Hepatocyte (in vitro differentiated cells): ENCODE measurements around the gene CDH12.

Experiments used
- EZH2phosphoT487 ChIP-seq: fragments of 200-600 bp; sonication (generic); IDR thresholded peaks from one replicate; pipeline ENCODE4 v1.6.1; 2018; ENCODE audit warnings: antibody characterized with exemption, mild to moderate bottlenecking, low read depth, moderate library complexity; ENCODE audit not compliant: unreplicated experiment, severe bottlenecking
- TF ChIP-seq, protein P1 (sequence below): fragments of 200-600 bp; sonication (generic); IDR thresholded peaks from 2 replicates; pipeline ENCODE4 v1.5.1; 2016; ENCODE audit warnings: antibody characterized with exemption, mild to moderate bottlenecking; ENCODE audit not compliant: poor library complexity

DNA sequence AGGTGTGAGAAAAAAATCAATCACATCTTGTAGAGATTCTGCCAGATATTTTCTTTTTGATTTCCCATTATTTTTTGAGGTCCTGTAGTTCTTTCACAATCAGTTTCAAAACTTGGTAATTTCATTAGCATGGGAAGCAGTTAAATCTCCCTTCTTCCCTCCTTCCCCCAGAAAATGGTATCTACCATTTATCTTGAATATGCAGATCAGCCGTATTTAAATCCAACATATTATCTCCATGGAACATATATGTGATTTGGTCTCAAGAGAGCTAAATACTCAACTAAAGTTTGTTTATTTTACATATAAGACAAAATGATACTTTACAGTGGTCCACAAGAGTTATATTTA is 1034.8 kb downstream of the CDH12 start:
- TF ChIP-seq, protein P1, sequence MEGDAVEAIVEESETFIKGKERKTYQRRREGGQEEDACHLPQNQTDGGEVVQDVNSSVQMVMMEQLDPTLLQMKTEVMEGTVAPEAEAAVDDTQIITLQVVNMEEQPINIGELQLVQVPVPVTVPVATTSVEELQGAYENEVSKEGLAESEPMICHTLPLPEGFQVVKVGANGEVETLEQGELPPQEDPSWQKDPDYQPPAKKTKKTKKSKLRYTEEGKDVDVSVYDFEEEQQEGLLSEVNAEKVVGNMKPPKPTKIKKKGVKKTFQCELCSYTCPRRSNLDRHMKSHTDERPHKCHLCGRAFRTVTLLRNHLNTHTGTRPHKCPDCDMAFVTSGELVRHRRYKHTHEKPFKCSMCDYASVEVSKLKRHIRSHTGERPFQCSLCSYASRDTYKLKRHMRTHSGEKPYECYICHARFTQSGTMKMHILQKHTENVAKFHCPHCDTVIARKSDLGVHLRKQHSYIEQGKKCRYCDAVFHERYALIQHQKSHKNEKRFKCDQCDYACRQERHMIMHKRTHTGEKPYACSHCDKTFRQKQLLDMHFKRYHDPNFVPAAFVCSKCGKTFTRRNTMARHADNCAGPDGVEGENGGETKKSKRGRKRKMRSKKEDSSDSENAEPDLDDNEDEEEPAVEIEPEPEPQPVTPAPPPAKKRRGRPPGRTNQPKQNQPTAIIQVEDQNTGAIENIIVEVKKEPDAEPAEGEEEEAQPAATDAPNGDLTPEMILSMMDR = no peak
- TF ChIP-seq EZH2phosphoT487 = no peak
